ENCODE measurements around the gene WDR91. TPM values are rescaled to one million over a fixed set of nuclear protein-coding genes. Genes with fewer than 3 reads are reported as not detected.

Gene WDR91
- total RNA-seq, 1 experiment from 2014 or later = 10.1 TPM

GRCh38 chr7:135190703-135191102, 20.6 kb downstream of the WDR91 start (continued):
- TF ChIP-seq REST (IDR thresholded peaks at IDR 0.05; ENCODE audit: low read depth) = no peak
- no peak for TF ChIP-seq EZH2phosphoT487 (IDR thresholded peaks at IDR 0.05; ENCODE audit: borderline replicate concordance)
- no peak for TF ChIP-seq FOSL1 (IDR thresholded peaks at IDR 0.05; ENCODE audit: low read depth)
- TF ChIP-seq SIN3A (IDR thresholded peaks at IDR 0.05; ENCODE audit: low read depth) = no peak

GRCh38 chr7:135189961-135190360, 21.4 kb downstream of the WDR91 start:
- BruUV-seq (replicated peaks) = no TSS peak
- intact Hi-C loops (cut with micrococcal nuclease) = no loop called here

More at GRCh38 chr7:135189961-135190360, 21.4 kb downstream of the WDR91 start:
- RAD21 ChIA-PET (ENCODE audit: low non-redundant PET in 1 of 2, low total read pairs in 2 of 2, uncharacterized antibody in 2 of 2, unreplicated experiment in 2 of 2) = no interaction called here
- DNase-seq (ENCODE audit: low read depth, low spot score) (no peak), ATAC-seq (no peak)
- H3K4me2 ChIP-seq (ENCODE audit: low read length) = no peak overlapping the region
- no peaks in the 10 kb centered on the region for H4K20me1 ChIP-seq (ENCODE audit: insufficient read depth)
- H3K27ac ChIP-seq (ENCODE audit: low read depth, low read length) = no peak overlapping the region
- POLR2A ChIA-PET = no interaction called here
- no peak overlapping the region for H2AFZ ChIP-seq (ENCODE audit: low read depth, low read length, poor library complexity, severe bottlenecking)
- no peaks in the 10 kb centered on the region for H3K9me2 ChIP-seq (ENCODE audit: insufficient read depth)
- H3K27me3 ChIP-seq (ENCODE audit: insufficient read depth, low read length) = no peaks in the 10 kb centered on the region
- no peak overlapping the region for H3K4me3 ChIP-seq (replicated peaks in 1 of 2; ENCODE audit: low read depth in 1 of 2, low read length in 2 of 2)
- no peaks in the 10 kb centered on the region for H3K36me3 ChIP-seq (ENCODE audit: control insufficient read depth in 1 of 2, insufficient read depth in 2 of 2, low read length in 2 of 2)
- H3K9me3 ChIP-seq (ENCODE audit: control insufficient read depth in 1 of 2, insufficient read depth in 1 of 2, low read depth in 1 of 2, low read length in 2 of 2) = no peaks in the 10 kb centered on the region
- no peak overlapping the region for H3K9ac ChIP-seq (ENCODE audit: low read length)
- TF ChIP-seq REST (IDR thresholded peaks at IDR 0.05; ENCODE audit: low read depth) = no peak
- CTCF ChIA-PET = no interaction called here
- no peaks in the 10 kb centered on the region for H3K4me1 ChIP-seq (ENCODE audit: control insufficient read depth in 1 of 2, insufficient read depth in 2 of 2, low read length in 2 of 2)
- H3K79me2 ChIP-seq (ENCODE audit: insufficient read depth, low read length) = no peaks in the 10 kb centered on the region
